CD14-positive monocyte (primary cell): ENCODE data around the gene KYNU. TPM values are rescaled to one million over a fixed set of nuclear protein-coding genes. Genes with fewer than 3 reads are reported as not detected.

Experiments used
- DNase-seq, 3 donors: peaks; one replicate each; pipeline ENCODE4 v3.0.0-alpha.2; 2011 to 2022
- H2AFZ ChIP-seq: 2 replicates; pipeline ENCODE4 v1.6.0; 2012; ENCODE audit warnings: mild to moderate bottlenecking, low read depth, low read length, inconsistent platforms; ENCODE audit not compliant: insufficient read depth, poor library complexity, severe bottlenecking
- H3K27ac ChIP-seq, 2 donors: 1 replicate in 1 of 2; 2 replicates in 1 of 2; pipeline ENCODE4 v1.5.1; 2012 to 2013; ENCODE audit warnings: low read length in 2 of 2, control low read depth in 1 of 2, inconsistent platforms in 1 of 2, low read depth in 1 of 2, mild to moderate bottlenecking in 1 of 2
- H3K27me3 ChIP-seq, 2 donors: one replicate each; pipeline versions ENCODE4 v1.6.0 to v1.6.1; 2011 to 2013; ENCODE audit warnings: low read length in 2 of 2; ENCODE audit not compliant: control insufficient read depth in 2 of 2, insufficient read depth in 2 of 2
- H3K36me3 ChIP-seq, 2 donors: replicated peaks in 1 of 2; 1 replicate in 1 of 2; 2 replicates in 1 of 2; pipeline versions ENCODE4 v1.5.1 to v1.6.1; 2012 to 2013; ENCODE audit warnings: low read length in 2 of 2, control low read depth in 1 of 2, inconsistent platforms in 1 of 2, mild to moderate bottlenecking in 1 of 2; ENCODE audit not compliant: insufficient read depth in 2 of 2, control insufficient read depth in 1 of 2
- H3K4me1 ChIP-seq, 2 donors: 1 replicate in 1 of 2; 2 replicates in 1 of 2; pipeline versions ENCODE4 v1.5.1 to v1.6.1; 2012 to 2013; ENCODE audit warnings: low read length in 2 of 2, control low read depth in 1 of 2, inconsistent platforms in 1 of 2, mild to moderate bottlenecking in 1 of 2, moderate library complexity in 1 of 2; ENCODE audit not compliant: insufficient read depth in 2 of 2, control insufficient read depth in 1 of 2
- H3K4me2 ChIP-seq: replicated peaks from 2 replicates; pipeline ENCODE3; 2012; ENCODE audit warnings: low read length, moderate library complexity, mild to moderate bottlenecking; ENCODE audit not compliant: poor library complexity, severe bottlenecking; ENCODE audit errors: extremely low read depth
- H3K4me3 ChIP-seq, 3 experiments: fragments of 200-600 bp in 1 of 3; sonication (generic) in 1 of 3; replicated peaks in 1 of 3; 1 replicate in 2 of 3; 2 replicates in 1 of 3; pipeline ENCODE4 v1.5.1; 2011 to 2013; ENCODE audit warnings: low read length in 3 of 3, mild to moderate bottlenecking in 3 of 3, control low read depth in 2 of 3, low read depth in 2 of 3, inconsistent platforms in 1 of 3, moderate library complexity in 1 of 3
- H3K79me2 ChIP-seq: 2 replicates; pipeline ENCODE4 v1.6.0; 2012; ENCODE audit warnings: mild to moderate bottlenecking, control low read depth, inconsistent platforms, low read length, moderate library complexity; ENCODE audit not compliant: insufficient read depth
- H3K9ac ChIP-seq: 2 replicates; pipeline ENCODE4 v1.6.0; 2017; ENCODE audit warnings: low read length, mild to moderate bottlenecking; ENCODE audit not compliant: insufficient read depth, poor library complexity, severe bottlenecking
- H3K9me3 ChIP-seq, 2 donors: replicated peaks in 1 of 2; 1 replicate in 1 of 2; 2 replicates in 1 of 2; pipeline versions ENCODE4 v1.5.1 to v1.6.1; 2012 to 2013; ENCODE audit warnings: low read length in 2 of 2, control low read depth in 1 of 2; ENCODE audit not compliant: control insufficient read depth in 1 of 2, insufficient read depth in 1 of 2
- H4K20me1 ChIP-seq: 2 replicates; pipeline ENCODE4 v1.6.0; 2012; ENCODE audit warnings: mild to moderate bottlenecking, low read length, control low read depth, moderate library complexity; ENCODE audit not compliant: insufficient read depth
- H3K27ac Mint-ChIP-seq, 7 donors: one replicate each; pipeline ENCODE4 v1.8.0; 2020; ENCODE audit warnings: mild to moderate bottlenecking in 7 of 7, mixed read lengths in 7 of 7, moderate library complexity in 6 of 7, inconsistent platforms in 2 of 7
- H3K27me3 Mint-ChIP-seq, 3 donors: one replicate each; pipeline ENCODE4 v1.8.0; 2021 to 2022; ENCODE audit warnings: low read depth in 3 of 3, mild to moderate bottlenecking in 3 of 3, mixed read lengths in 3 of 3, moderate library complexity in 3 of 3, inconsistent platforms in 1 of 3
- H3K36me3 Mint-ChIP-seq, 2 donors: one replicate each; pipeline ENCODE4 v1.8.0; 2020; ENCODE audit warnings: mixed read lengths in 2 of 2, inconsistent platforms in 1 of 2, mild to moderate bottlenecking in 1 of 2
- H3K4me1 Mint-ChIP-seq: one replicate; pipeline ENCODE4 v1.8.0; 2020; ENCODE audit warnings: mild to moderate bottlenecking, mixed read lengths
- H3K4me3 Mint-ChIP-seq, 2 donors: one replicate each; pipeline ENCODE4 v1.8.0; 2020; ENCODE audit warnings: mild to moderate bottlenecking in 2 of 2, mixed read lengths in 2 of 2, moderate library complexity in 1 of 2
- H3K9me3 Mint-ChIP-seq, 7 donors: one replicate each; pipeline ENCODE4 v1.8.0; 2020 to 2022; ENCODE audit warnings: mixed read lengths in 7 of 7, mild to moderate bottlenecking in 6 of 7, moderate library complexity in 6 of 7, inconsistent platforms in 2 of 7
- CTCF ChIP-seq: fragments of 200-600 bp; IDR thresholded peaks from one replicate; pipeline ENCODE4 v1.8.0; 2022; ENCODE audit warnings: antibody characterized with exemption, mild to moderate bottlenecking
- WGBS: methylation state at CpG from one replicate; pipeline ENCODE4 v1.1.5; 2013; ENCODE audit warnings: missing lambda C conversion rate; ENCODE audit not compliant: insufficient coverage; 5-methylcytosine and 5-hydroxymethylcytosine counted together
- intact Hi-C, 2 donors: fragments of 100-400 bp; cut with micrococcal nuclease; formaldehyde crosslinking; loops; one replicate each; pipeline versions ENCODE4 v1.15.0 to v1.15.1; 2023
- polyA plus RNA-seq, 3 donors: library from polyadenylated mRNA; depleted of rRNA in 1 of 3; unstranded in 2 of 3; stranded (reverse) in 1 of 3; fragments of 300-500 nt in 2 of 3; fragments of >200 nt in 1 of 3; fragmentation: Illumina TruSeq in 2 of 3; gene quantifications; 1 replicate in 2 of 3; 2 replicates in 1 of 3; pipeline ENCODE4 v1.2.3, GENCODE V29; 2012 to 2021

The KYNU gene
- polyA plus RNA-seq, 3 donors = 40.7 to 132 (median 131) TPM

DNA sequence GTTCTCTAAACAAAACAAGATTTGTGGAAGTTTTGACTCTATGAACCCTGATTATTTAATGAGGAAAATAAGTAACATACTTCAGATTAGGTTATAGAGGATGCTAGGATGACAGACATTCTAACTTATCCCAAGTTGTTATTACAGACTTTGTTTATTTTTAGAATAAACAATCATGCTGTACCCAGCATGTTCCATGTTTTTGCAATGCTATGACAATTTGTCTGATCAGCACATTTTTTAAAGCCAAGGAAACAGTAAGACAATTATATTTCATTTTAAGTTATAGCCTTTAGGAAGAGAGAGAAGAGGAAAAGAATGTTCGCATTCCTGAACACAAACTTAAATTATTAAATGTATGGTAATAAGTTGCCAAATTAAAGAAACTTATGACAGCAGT, 119.8 kb downstream of the KYNU start:
- Histone ChIP-seq H3K4me1 (no peaks in the 10 kb centered on the region), H2AFZ (no peak overlapping the region), H3K36me3 (peaks cover 28 to 90% of the 10 kb centered on the region in 2 donors), H3K4me3 (no peak overlapping the region), H3K27ac (no peak overlapping the region), H3K4me2 (no peak overlapping the region), H3K79me2 (no peaks in the 10 kb centered on the region), H4K20me1 (peaks cover 60% of the 10 kb centered on the region), H3K9ac (no peak overlapping the region), H3K27me3 (no peaks in the 10 kb centered on the region), H3K9me3 (no peaks in the 10 kb centered on the region)
- Mint-ChIP-seq H3K4me3 (no peak overlapping the region), H3K27me3 (peaks cover 0 to 3% (median 0%) of the 10 kb centered on the region in 3 donors), H3K36me3 (peaks cover 57 to 76% of the 10 kb centered on the region in 2 donors), H3K9me3 (peaks cover 0 to 4% (median 0%) of the 10 kb centered on the region in 7 donors), H3K27ac (no peak overlapping the region), H3K4me1 (no peaks in the 10 kb centered on the region)
- intact Hi-C loops = no loop called here
- TF ChIP-seq CTCF = no peak
- DNase-seq = no peak
- no CpG with 5 or more reads among the region's 1 CpG for WGBS

GRCh38 chr2:143000599-143000998, 123.1 kb downstream of the KYNU start:
- no peak overlapping the region for H3K4me2 ChIP-seq
- no peaks in the 10 kb centered on the region for H3K4me1 Mint-ChIP-seq
- peaks cover 42% of the 10 kb centered on the region for H4K20me1 ChIP-seq
- peaks cover 28 to 83% of the 10 kb centered on the region in 2 donors for H3K36me3 ChIP-seq
- H3K4me3 Mint-ChIP-seq = no peak overlapping the region
- H3K4me3 ChIP-seq = no peak overlapping the region
- H3K4me1 ChIP-seq = no peaks in the 10 kb centered on the region
- no peaks in the 10 kb centered on the region for H3K79me2 ChIP-seq
- H3K27me3 Mint-ChIP-seq = peaks cover 0 to 3% (median 0%) of the 10 kb centered on the region in 3 donors
- H3K27me3 ChIP-seq = no peaks in the 10 kb centered on the region
- no peak overlapping the region for H2AFZ ChIP-seq
- H3K27ac Mint-ChIP-seq = no peak overlapping the region
- 71% methylated on average over 1 of the region's 2 CpGs for WGBS
- H3K36me3 Mint-ChIP-seq = peaks cover 63 to 86% of the 10 kb centered on the region in 2 donors
- H3K9me3 Mint-ChIP-seq = peaks cover 0 to 8% (median 3%) of the 10 kb centered on the region in 7 donors
- H3K9me3 ChIP-seq = peaks cover 1 to 4% of the 10 kb centered on the region in 2 donors
- intact Hi-C loops = no loop called here
- no peak for TF ChIP-seq CTCF
- H3K27ac ChIP-seq = no peak overlapping the region
- no peak for DNase-seq
- H3K9ac ChIP-seq = no peak overlapping the region
